GM12878 (cell line): ENCODE data around the gene PTMA. TPM values are rescaled to one million over a fixed set of nuclear protein-coding genes. Genes with fewer than 3 reads are reported as not detected.
A peak's percentile ranks its signal among the peaks of the same experiment; 100 is the strongest.

ENCODE experiments used
- ATAC-seq: fragments of 200-7000 bp; cut with Tn5 transposase; 3 replicates; pipeline ENCODE4 v1.9.1; 2020; ENCODE audit warnings: mild to moderate bottlenecking, moderate library complexity
- BruUV-seq: library from RNA; stranded (reverse); fragments of 400-500 nt; replicated peaks from 2 replicates; lab custom pipeline; 2021; lab: Mats Ljungman, UMichigan
- CTCF ChIA-PET: fragments of 300-600 bp; sonication (Branson Sonifier 250); formaldehyde crosslinking; extraction: SDS; loops from one replicate; lab custom pipeline; 2021; ENCODE audit warnings: inconsistent platforms; lab: Yijun Ruan, JAX
- POLR2A ChIA-PET: fragments of 350-600 bp; formaldehyde crosslinking; extraction: SDS; loops from one replicate; lab custom pipeline; 2021; ENCODE audit warnings: inconsistent platforms; lab: Charles Lee
- RAD21 ChIA-PET: fragments of 300-600 bp; sonication (Branson Sonifier 250); formaldehyde crosslinking; loops from one replicate; lab custom pipeline; 2023; ENCODE audit warnings: antibody characterized with exemption; ENCODE audit not compliant: unreplicated experiment; lab: Charles Lee
- SMC1A ChIA-PET: fragments of 300-600 bp; sonication (Branson Sonifier 250); formaldehyde crosslinking; loops from one replicate; lab custom pipeline; 2023; ENCODE audit not compliant: unreplicated experiment, uncharacterized antibody; lab: Charles Lee
- DNase-seq: peaks from one replicate; pipeline ENCODE4 v3.0.0-alpha.2; 2011; ENCODE audit warnings: low read depth, low spot score
- FAIRE-seq: peaks from 3 replicates; lab custom pipeline; 2011; peaks lifted over from hg19 to GRCh38; lab: Jason Lieb, UNC
- H2AFZ ChIP-seq: 2 replicates; pipeline ENCODE4 v1.6.0; 2011; ENCODE audit warnings: low read depth, low read length, control low read depth; ENCODE audit not compliant: control insufficient read depth
- H3K27ac ChIP-seq: 2 replicates; pipeline ENCODE4 v1.5.1; 2011; ENCODE audit warnings: control low read depth; ENCODE audit not compliant: control insufficient read depth, insufficient read depth
- H3K27me3 ChIP-seq, 2 experiments: replicated peaks in 1 of 2; 2 replicates each; pipeline versions ENCODE4 v1.6.0 to v1.6.1; 2011; ENCODE audit warnings: low read length in 1 of 2; ENCODE audit not compliant: control insufficient read depth in 2 of 2, insufficient read depth in 2 of 2
- H3K36me3 ChIP-seq, 2 experiments: 2 replicates each; pipeline ENCODE4 v1.5.1; 2011; ENCODE audit warnings: low read length in 1 of 2; ENCODE audit not compliant: control insufficient read depth in 2 of 2, insufficient read depth in 2 of 2
- H3K4me1 ChIP-seq: 2 replicates; pipeline ENCODE4 v1.6.1; 2011; ENCODE audit warnings: mild to moderate bottlenecking, low read length, moderate library complexity, mixed read lengths; ENCODE audit not compliant: control insufficient read depth, insufficient read depth
- H3K4me2 ChIP-seq: 2 replicates; pipeline ENCODE4 v1.6.0; 2011; ENCODE audit warnings: control low read depth; ENCODE audit not compliant: control insufficient read depth, insufficient read depth
- H3K4me3 ChIP-seq: fragments of 200-600 bp; sonication (generic); 2 replicates; pipeline ENCODE4 v1.5.1; 2016
- H3K79me2 ChIP-seq: 2 replicates; pipeline ENCODE4 v1.6.0; 2011; ENCODE audit warnings: low read length; ENCODE audit not compliant: control insufficient read depth, insufficient read depth
- H3K9ac ChIP-seq: 2 replicates; pipeline ENCODE4 v1.8.0; 2011; ENCODE audit warnings: low read length, control low read depth, mixed read lengths; ENCODE audit not compliant: control insufficient read depth, insufficient read depth
- H3K9me3 ChIP-seq: replicated peaks from 3 replicates; pipeline ENCODE4 v1.5.1; 2011; ENCODE audit warnings: mild to moderate bottlenecking, low read length; ENCODE audit not compliant: control insufficient read depth, insufficient read depth
- H4K20me1 ChIP-seq: 2 replicates; pipeline ENCODE4 v1.6.0; 2011; ENCODE audit not compliant: control insufficient read depth, insufficient read depth
- CREM ChIP-seq: IDR thresholded peaks from 2 replicates; pipeline ENCODE4 v1.6.1; 2014; ENCODE audit warnings: antibody characterized with exemption, low read depth
- EGR1 ChIP-seq, 2 experiments: IDR thresholded peaks; 1 replicate in 1 of 2; 2 replicates in 1 of 2; pipeline ENCODE4 v1.6.1; 2011 to 2012; ENCODE audit warnings: low read depth in 2 of 2, low read length in 2 of 2, borderline replicate concordance in 1 of 2, mild to moderate bottlenecking in 1 of 2, moderate library complexity in 1 of 2
- IKZF1 ChIP-seq: fragments of 450-650 bp; conservative IDR thresholded peaks from 2 replicates; pipeline ENCODE4 v1.6.1; 2017; ENCODE audit warnings: antibody characterized with exemption, mild to moderate bottlenecking
- IRF4 ChIP-seq: IDR thresholded peaks from 2 replicates; pipeline ENCODE4 v1.6.1; 2011; ENCODE audit warnings: low read depth, low read length
- IRF5 ChIP-seq: fragments of 450-650 bp; IDR thresholded peaks from 2 replicates; pipeline ENCODE4 v1.6.1; 2017; ENCODE audit warnings: borderline replicate concordance
- LARP7 ChIP-seq: fragments of 450-650 bp; IDR thresholded peaks from 2 replicates; pipeline ENCODE4 v1.6.1; 2017; ENCODE audit warnings: mild to moderate bottlenecking
- RAD51 ChIP-seq: fragments of 450-650 bp; IDR thresholded peaks from 2 replicates; pipeline ENCODE4 v1.6.1; 2016; ENCODE audit warnings: moderate library complexity, mild to moderate bottlenecking, inconsistent platforms
- RB1 ChIP-seq: fragments of 450-650 bp; formaldehyde crosslinking; IDR thresholded peaks from 2 replicates; pipeline ENCODE4 v1.6.1; 2017; ENCODE audit warnings: mild to moderate bottlenecking, borderline replicate concordance
- RUNX3 ChIP-seq: IDR thresholded peaks from 2 replicates; pipeline ENCODE4 v1.6.1; 2012; ENCODE audit warnings: low read length, inconsistent platforms
- SP1 ChIP-seq: IDR thresholded peaks from one replicate; pipeline ENCODE4 v1.6.1; 2011; ENCODE audit warnings: low read depth, low read length
- TAF1 ChIP-seq: IDR thresholded peaks from 2 replicates; pipeline ENCODE4 v1.6.1; 2011; ENCODE audit warnings: mild to moderate bottlenecking, low read depth, low read length, borderline replicate concordance
- USF2 ChIP-seq: IDR thresholded peaks from 2 replicates; pipeline ENCODE4 v1.6.1; 2011; ENCODE audit warnings: low read depth, low read length, improper control_type of control experiment, borderline replicate concordance
- YY1 ChIP-seq: IDR thresholded peaks from 2 replicates; pipeline ENCODE4 v1.6.1; 2011; ENCODE audit warnings: low read depth, mild to moderate bottlenecking, low read length
- WGBS: methylation state at CpG from one replicate; pipeline ENCODE4 v1.1.6; 2016; ENCODE audit warnings: low lambda C conversion rate; ENCODE audit not compliant: insufficient replicate concordance, insufficient coverage; ENCODE audit errors: missing lambda C conversion rate; 5-methylcytosine and 5-hydroxymethylcytosine counted together
- in situ Hi-C: fragments of 300-500 bp; cut with MboI; formaldehyde crosslinking; loops from 9 replicates; pipeline ENCODE4 v1.14.3; 2018; ENCODE audit warnings: mixed read lengths
- intact Hi-C: fragments of 100-400 bp; cut with micrococcal nuclease; formaldehyde crosslinking; loops from one replicate; pipeline ENCODE4 v1.14.2; 2022; ENCODE audit not compliant: unreplicated experiment
- polyA plus RNA-seq, 11 experiments: library from polyadenylated mRNA; depleted of rRNA in 4 of 11; unstranded in 6 of 11; stranded (reverse) in 5 of 11; fragments of >200 nt; fragmentation: Nextera tagmentation in 4 of 11; fragmentation: Illumina TruSeq in 1 of 11; extraction: Ambion mirVana in 4 of 11; extraction: Trizol in 1 of 11; gene quantifications; 1 replicate in 1 of 11; 2 replicates in 10 of 11; pipeline versions ENCODE4 v1.2.1 to v1.2.3, GENCODE V29; 2011 to 2016; ENCODE audit warnings: inconsistent platforms in 2 of 11, missing spikeins in 2 of 11, low read depth in 1 of 11
- total RNA-seq, 4 experiments: library from RNA; depleted of rRNA in 3 of 4; stranded (reverse); fragments of >200 nt in 3 of 4; fragmentation: Illumina TruSeq in 1 of 4; extraction: Trizol in 1 of 4; gene quantifications; 2 replicates each; pipeline versions ENCODE4 v1.2.1 to v1.2.3, GENCODE V29; 2013 to 2021
- TF ChIP-seq, protein P1 (sequence below): fragments of 450-650 bp; IDR thresholded peaks from 2 replicates; pipeline ENCODE4 v1.6.1; 2018; ENCODE audit warnings: mild to moderate bottlenecking, low read depth, moderate library complexity; ENCODE audit not compliant: partially characterized antibody
- TF ChIP-seq, protein P2 (sequence below): IDR thresholded peaks from 2 replicates; pipeline ENCODE4 v1.6.1; 2011; ENCODE audit warnings: borderline replicate concordance, low read depth, mild to moderate bottlenecking, moderate library complexity, mixed read lengths, low read length; ENCODE audit not compliant: insufficient read depth; ENCODE audit errors: extremely low read length

The PTMA gene
- total and polyA plus RNA-seq, 10 of the 15 experiments (the other 5 are each of a cell fraction or from before 2014, with no cell fraction given): 1,144 to 5,018 (median 3,464) TPM

GRCh38 chr2:231668981-231669380 is 39.3 kb upstream of the PTMA start (continued):
- TF ChIP-seq, protein P1, sequence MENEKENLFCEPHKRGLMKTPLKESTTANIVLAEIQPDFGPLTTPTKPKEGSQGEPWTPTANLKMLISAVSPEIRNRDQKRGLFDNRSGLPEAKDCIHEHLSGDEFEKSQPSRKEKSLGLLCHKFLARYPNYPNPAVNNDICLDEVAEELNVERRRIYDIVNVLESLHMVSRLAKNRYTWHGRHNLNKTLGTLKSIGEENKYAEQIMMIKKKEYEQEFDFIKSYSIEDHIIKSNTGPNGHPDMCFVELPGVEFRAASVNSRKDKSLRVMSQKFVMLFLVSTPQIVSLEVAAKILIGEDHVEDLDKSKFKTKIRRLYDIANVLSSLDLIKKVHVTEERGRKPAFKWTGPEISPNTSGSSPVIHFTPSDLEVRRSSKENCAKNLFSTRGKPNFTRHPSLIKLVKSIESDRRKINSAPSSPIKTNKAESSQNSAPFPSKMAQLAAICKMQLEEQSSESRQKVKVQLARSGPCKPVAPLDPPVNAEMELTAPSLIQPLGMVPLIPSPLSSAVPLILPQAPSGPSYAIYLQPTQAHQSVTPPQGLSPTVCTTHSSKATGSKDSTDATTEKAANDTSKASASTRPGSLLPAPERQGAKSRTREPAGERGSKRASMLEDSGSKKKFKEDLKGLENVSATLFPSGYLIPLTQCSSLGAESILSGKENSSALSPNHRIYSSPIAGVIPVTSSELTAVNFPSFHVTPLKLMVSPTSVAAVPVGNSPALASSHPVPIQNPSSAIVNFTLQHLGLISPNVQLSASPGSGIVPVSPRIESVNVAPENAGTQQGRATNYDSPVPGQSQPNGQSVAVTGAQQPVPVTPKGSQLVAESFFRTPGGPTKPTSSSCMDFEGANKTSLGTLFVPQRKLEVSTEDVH: no peak
- no peak for TF ChIP-seq RB1

DNA sequence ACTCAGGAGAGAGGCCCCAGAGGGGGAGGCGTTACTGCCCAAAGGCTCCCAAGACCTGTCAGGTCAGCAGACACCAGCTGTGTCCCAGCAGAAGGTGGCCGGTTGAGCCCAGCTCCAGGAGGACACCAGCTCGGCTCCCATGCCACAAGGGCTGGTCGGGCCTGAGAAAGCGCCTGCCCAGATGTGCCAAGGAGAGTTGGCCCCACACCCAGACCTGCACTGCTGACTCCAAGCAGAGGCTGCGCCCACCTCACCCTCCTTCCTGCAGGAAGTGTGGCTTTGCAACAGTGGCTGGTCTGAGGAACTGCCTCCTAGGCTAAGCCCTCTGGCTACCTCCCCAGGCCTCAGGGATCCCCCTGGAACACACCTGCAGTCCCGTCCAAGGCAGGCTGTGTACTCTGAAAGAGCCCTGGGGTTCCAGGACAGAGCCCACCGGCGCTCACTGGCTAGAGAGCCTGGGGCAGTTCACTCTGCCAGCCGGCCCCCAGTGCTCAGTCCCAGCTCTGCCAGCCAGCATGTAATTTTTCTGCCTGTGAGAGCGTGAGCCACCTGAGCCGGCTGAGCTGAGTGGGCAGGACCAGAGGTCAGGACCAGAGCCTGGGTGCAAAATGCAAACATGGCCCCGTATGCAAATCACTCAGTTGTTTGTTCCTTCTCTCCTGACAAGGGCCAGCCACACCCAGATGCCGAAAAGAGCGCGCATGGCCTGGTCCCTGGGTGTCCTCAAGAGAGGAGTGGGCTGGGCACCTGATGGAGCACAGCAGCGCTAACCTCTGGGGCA is 36.9 kb upstream of the PTMA start:
- H3K27ac ChIP-seq: peak overlapping the region; percentile 98
- in situ Hi-C loops: loop anchor here (5.0 kb wide), 1 partner anchor 59 kb away; no protein-coding TSS in a partner anchor
- no peaks in the 10 kb centered on the region for H4K20me1 ChIP-seq
- H3K4me2 ChIP-seq: peak overlapping the region; percentile 97
- H3K9ac ChIP-seq: peak overlapping the region; percentile 76
- peaks cover 63% of the 10 kb centered on the region for H3K4me1 ChIP-seq
- WGBS: under 1% methylated on average over 17 of the region's 17 CpGs
- H3K4me3 ChIP-seq: peak overlapping the region; percentile 73
- no peaks in the 10 kb centered on the region for H3K27me3 ChIP-seq
- no peak for FAIRE-seq
- H3K79me2 ChIP-seq: peaks cover 15% of the 10 kb centered on the region
- BruUV-seq: TSS peak; percentile 97
- ChIA-PET SMC1A (interaction anchor here (0.5 to 10.2 kb wide), 10 partner anchors 10 to 70 kb away, joined by 3 to 343 read pairs (median 6); partner anchors contain the start of gene PTMA), RAD21 (interaction anchor here (0.8 to 24.6 kb wide), 12 partner anchors 7 to 125 kb away, joined by 3 to 463 read pairs (median 16); partner anchors contain the start of gene PTMA), POLR2A (interaction anchor here (0.6 to 10.3 kb wide), 15 partner anchors 8 to 1840 kb away, joined by 3 to 247 read pairs (median 8); partner anchors contain the start of genes COPS7B and PTMA), CTCF (interaction anchor here (0.7 to 22.2 kb wide), 14 partner anchors 8 to 1245 kb away, joined by 3 to 811 read pairs (median 10); partner anchors contain the start of genes NCL and PTMA)
- no peaks in the 10 kb centered on the region for H3K36me3 ChIP-seq
- peak; percentile 76 for DNase-seq
- peak; percentile 59 for ATAC-seq
- peak overlapping the region; percentile 1; the same call in 1 of the 2 replicates for H2AFZ ChIP-seq
- intact Hi-C loops: loop anchor here (1.0 to 5.0 kb wide), 3 partner anchors 23 to 109 kb away; no protein-coding TSS in a partner anchor
- no peaks in the 10 kb centered on the region; the same call in 2 of the 3 replicates for H3K9me3 ChIP-seq
- peak; percentile 55; the same call in 1 of the 2 replicates for TF ChIP-seq LARP7
- no peak for TF ChIP-seq IRF4
- TF ChIP-seq SP1: no peak
- TF ChIP-seq RAD51: no peak
- peak; percentile 82 for TF ChIP-seq TAF1
- TF ChIP-seq CREM: peak; percentile 23; the same call in 1 of the 2 replicates
- TF ChIP-seq EGR1 (IDR thresholded peaks at IDR 0.05; ENCODE audit: borderline replicate concordance in 1 of 2, low read depth in 2 of 2, low read length in 2 of 2): 0 out of 3 replicates have a peak, but pooled peaks of 1 of the 2 experiments have one; percentile 14
- peak; percentile 37; the same call in 1 of the 2 replicates for TF ChIP-seq IKZF1
- TF ChIP-seq, protein P2, sequence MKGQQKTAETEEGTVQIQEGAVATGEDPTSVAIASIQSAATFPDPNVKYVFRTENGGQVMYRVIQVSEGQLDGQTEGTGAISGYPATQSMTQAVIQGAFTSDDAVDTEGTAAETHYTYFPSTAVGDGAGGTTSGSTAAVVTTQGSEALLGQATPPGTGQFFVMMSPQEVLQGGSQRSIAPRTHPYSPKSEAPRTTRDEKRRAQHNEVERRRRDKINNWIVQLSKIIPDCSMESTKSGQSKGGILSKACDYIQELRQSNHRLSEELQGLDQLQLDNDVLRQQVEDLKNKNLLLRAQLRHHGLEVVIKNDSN: no peak
- no peak for TF ChIP-seq USF2
- peak; percentile 85 for TF ChIP-seq YY1
- no peak for TF ChIP-seq IRF5
- no peak for TF ChIP-seq RUNX3
